HepG2 (cell line): Measurements from ENCODE around the gene RARG. TPM values are rescaled to one million over a fixed set of nuclear protein-coding genes. Genes with fewer than 3 reads are reported as not detected.

ENCODE experiments used
- DR1 ChIP-seq: sonication (generic); formaldehyde crosslinking; IDR thresholded peaks from 2 replicates; pipeline ENCODE4 v1.8.0; 2021; ENCODE audit warnings: mild to moderate bottlenecking, missing genetic modification reagents, inconsistent platforms
- HMGXB4 ChIP-seq, 2 experiments: sonication (generic) in 1 of 2; formaldehyde crosslinking in 1 of 2; IDR thresholded peaks; 2 replicates each; pipeline versions ENCODE4 v1.4.0 to v1.6.1; 2018 to 2020; ENCODE audit warnings: missing genetic modification reagents in 2 of 2, borderline replicate concordance in 1 of 2, low read depth in 1 of 2, mild to moderate bottlenecking in 1 of 2, missing biosample characterization in 1 of 2
- KDM5B ChIP-seq: sonication (generic); formaldehyde crosslinking; IDR thresholded peaks from 2 replicates; pipeline ENCODE4 v1.4.0; 2020; ENCODE audit warnings: missing genetic modification reagents, mild to moderate bottlenecking, borderline replicate concordance
- KLF9 ChIP-seq: IDR thresholded peaks from 2 replicates; pipeline ENCODE4 v1.6.1; 2016; ENCODE audit warnings: low read depth
- PAXIP1 ChIP-seq: sonication (generic); formaldehyde crosslinking; conservative IDR thresholded peaks from 2 replicates; pipeline ENCODE4 v1.4.0; 2020; ENCODE audit warnings: mild to moderate bottlenecking, missing genetic modification reagents, moderate library complexity
- PCBP1 ChIP-seq: fragments of 200-400 bp; formaldehyde crosslinking; IDR thresholded peaks from 2 replicates; pipeline ENCODE4 v1.6.1; 2017; ENCODE audit warnings: mild to moderate bottlenecking, low read depth, low read length, borderline replicate concordance
- SAP130 ChIP-seq: IDR thresholded peaks from 2 replicates; pipeline ENCODE4 v1.6.1; 2016; ENCODE audit warnings: low read depth
- TEAD2 ChIP-seq: sonication (generic); formaldehyde crosslinking; IDR thresholded peaks from 2 replicates; pipeline ENCODE4 v1.9.0; 2021; ENCODE audit warnings: missing genetic modification reagents
- THAP8 ChIP-seq: sonication (generic); formaldehyde crosslinking; IDR thresholded peaks from 2 replicates; pipeline ENCODE4 v1.5.1; 2020; ENCODE audit warnings: missing genetic modification reagents, mild to moderate bottlenecking, borderline replicate concordance
- ZFP62 ChIP-seq: sonication (generic); formaldehyde crosslinking; IDR thresholded peaks from 2 replicates; pipeline ENCODE4 v1.4.0; 2020; ENCODE audit warnings: missing genetic modification reagents
- ZNF577 ChIP-seq: sonication (generic); formaldehyde crosslinking; IDR thresholded peaks from 2 replicates; pipeline ENCODE4 v1.4.0; 2020; ENCODE audit warnings: mild to moderate bottlenecking, low read depth, missing genetic modification reagents, borderline replicate concordance
- ZNF772 ChIP-seq: sonication (generic); formaldehyde crosslinking; IDR thresholded peaks from 2 replicates; pipeline ENCODE4 v1.5.0; 2020; ENCODE audit warnings: mild to moderate bottlenecking, missing genetic modification reagents
- ZNF83 ChIP-seq: sonication (generic); formaldehyde crosslinking; IDR thresholded peaks from 2 replicates; pipeline ENCODE4 v1.4.0; 2020; ENCODE audit warnings: missing genetic modification reagents, mild to moderate bottlenecking, borderline replicate concordance
- ZSCAN31 ChIP-seq: sonication (generic); formaldehyde crosslinking; IDR thresholded peaks from 2 replicates; pipeline ENCODE4 v1.5.0; 2020; ENCODE audit warnings: low read depth, mild to moderate bottlenecking, missing genetic modification reagents
- polyA plus RNA-seq, 8 experiments: library from polyadenylated mRNA; depleted of rRNA in 3 of 8; stranded (reverse) in 7 of 8; unstranded in 1 of 8; fragments of >200 nt; fragmentation: Illumina TruSeq in 4 of 8; extraction: Trizol in 4 of 8; gene quantifications; 2 replicates each; pipeline versions ENCODE4 v1.2.1 to v1.2.3, GENCODE V29; 2011 to 2016; ENCODE audit warnings: low read depth in 4 of 8, missing spikeins in 1 of 8, mixed read lengths in 1 of 8; ENCODE audit not compliant: insufficient read depth in 1 of 8
- total RNA-seq, 5 experiments: library from RNA; depleted of rRNA; stranded (reverse); fragments of >200 nt; fragmentation: Illumina TruSeq; extraction: Trizol; gene quantifications; 2 replicates each; pipeline ENCODE4 v1.2.3, GENCODE V29; 2016; ENCODE audit warnings: low read depth in 1 of 5
- TF ChIP-seq, protein P1 (sequence below): IDR thresholded peaks from 2 replicates; pipeline ENCODE4 v1.6.1; 2016; ENCODE audit warnings: low read depth, missing genetic modification reagents, missing compliant biosample characterization
- TF ChIP-seq, protein P2 (sequence below): sonication (generic); formaldehyde crosslinking; IDR thresholded peaks from 2 replicates; pipeline ENCODE4 v1.4.0; 2020; ENCODE audit warnings: missing genetic modification reagents

RARG gene
- total and polyA plus RNA-seq, 2 of the 13 experiments (the other 11 are each of a cell fraction or from before 2014, with no cell fraction given): 0.77 to 1.5 TPM

DNA sequence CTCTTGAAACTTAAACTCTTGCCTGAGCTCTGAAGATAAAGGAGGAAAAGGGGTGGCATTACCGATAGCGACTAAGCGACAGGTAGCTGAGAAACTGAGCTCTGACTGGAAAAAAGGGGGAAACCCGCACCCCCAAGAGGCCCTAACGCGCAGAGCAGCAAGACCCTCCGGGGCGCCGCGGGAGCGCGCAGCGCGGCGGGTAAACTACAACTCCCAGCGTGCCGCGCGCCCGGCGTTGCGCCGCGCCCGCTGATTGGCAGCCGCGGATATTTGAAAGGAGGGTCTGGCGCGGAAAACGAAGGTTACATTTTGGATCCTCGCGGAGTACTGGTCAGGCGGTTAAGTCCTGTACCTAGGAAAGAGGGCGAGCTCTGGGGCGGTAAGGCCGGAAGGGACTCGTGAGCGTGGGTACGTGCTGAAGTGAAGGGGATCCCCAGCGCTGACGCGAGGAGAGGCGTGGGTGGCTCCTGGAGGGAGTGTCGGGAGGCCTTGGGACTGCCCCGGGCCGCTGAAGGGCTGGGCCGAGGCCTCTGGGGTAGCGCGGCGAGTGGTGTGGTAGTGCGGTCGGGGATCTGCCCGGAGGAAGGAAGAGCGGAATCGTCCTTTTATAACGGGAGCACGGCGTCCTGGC lies 36.1 kb upstream of the RARG start, which contains the start of gene ESPL1 (continued):
- TF ChIP-seq TEAD2 (CRISPR knock-in tag): no peak
- no peak for TF ChIP-seq ZNF83
- TF ChIP-seq, protein P1, sequence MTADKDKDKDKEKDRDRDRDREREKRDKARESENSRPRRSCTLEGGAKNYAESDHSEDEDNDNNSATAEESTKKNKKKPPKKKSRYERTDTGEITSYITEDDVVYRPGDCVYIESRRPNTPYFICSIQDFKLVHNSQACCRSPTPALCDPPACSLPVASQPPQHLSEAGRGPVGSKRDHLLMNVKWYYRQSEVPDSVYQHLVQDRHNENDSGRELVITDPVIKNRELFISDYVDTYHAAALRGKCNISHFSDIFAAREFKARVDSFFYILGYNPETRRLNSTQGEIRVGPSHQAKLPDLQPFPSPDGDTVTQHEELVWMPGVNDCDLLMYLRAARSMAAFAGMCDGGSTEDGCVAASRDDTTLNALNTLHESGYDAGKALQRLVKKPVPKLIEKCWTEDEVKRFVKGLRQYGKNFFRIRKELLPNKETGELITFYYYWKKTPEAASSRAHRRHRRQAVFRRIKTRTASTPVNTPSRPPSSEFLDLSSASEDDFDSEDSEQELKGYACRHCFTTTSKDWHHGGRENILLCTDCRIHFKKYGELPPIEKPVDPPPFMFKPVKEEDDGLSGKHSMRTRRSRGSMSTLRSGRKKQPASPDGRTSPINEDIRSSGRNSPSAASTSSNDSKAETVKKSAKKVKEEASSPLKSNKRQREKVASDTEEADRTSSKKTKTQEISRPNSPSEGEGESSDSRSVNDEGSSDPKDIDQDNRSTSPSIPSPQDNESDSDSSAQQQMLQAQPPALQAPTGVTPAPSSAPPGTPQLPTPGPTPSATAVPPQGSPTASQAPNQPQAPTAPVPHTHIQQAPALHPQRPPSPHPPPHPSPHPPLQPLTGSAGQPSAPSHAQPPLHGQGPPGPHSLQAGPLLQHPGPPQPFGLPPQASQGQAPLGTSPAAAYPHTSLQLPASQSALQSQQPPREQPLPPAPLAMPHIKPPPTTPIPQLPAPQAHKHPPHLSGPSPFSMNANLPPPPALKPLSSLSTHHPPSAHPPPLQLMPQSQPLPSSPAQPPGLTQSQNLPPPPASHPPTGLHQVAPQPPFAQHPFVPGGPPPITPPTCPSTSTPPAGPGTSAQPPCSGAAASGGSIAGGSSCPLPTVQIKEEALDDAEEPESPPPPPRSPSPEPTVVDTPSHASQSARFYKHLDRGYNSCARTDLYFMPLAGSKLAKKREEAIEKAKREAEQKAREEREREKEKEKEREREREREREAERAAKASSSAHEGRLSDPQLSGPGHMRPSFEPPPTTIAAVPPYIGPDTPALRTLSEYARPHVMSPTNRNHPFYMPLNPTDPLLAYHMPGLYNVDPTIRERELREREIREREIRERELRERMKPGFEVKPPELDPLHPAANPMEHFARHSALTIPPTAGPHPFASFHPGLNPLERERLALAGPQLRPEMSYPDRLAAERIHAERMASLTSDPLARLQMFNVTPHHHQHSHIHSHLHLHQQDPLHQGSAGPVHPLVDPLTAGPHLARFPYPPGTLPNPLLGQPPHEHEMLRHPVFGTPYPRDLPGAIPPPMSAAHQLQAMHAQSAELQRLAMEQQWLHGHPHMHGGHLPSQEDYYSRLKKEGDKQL (CRISPR knock-in tag): 0 out of 2 replicates have a peak, but pooled peaks have one; percentile 16
- TF ChIP-seq THAP8 (CRISPR knock-in tag): peak; percentile 29; the same call in 1 of the 2 replicates
- TF ChIP-seq KLF9 (CRISPR knock-in tag): no peak; the same call in 1 of the 2 replicates
- TF ChIP-seq PCBP1: no peak
- peak; percentile 74 to 80; a peak in 3 of 4 replicates for TF ChIP-seq HMGXB4 (CRISPR knock-in tag; IDR thresholded peaks at IDR 0.05; ENCODE audit: borderline replicate concordance in 1 of 2, low read depth in 1 of 2)
- TF ChIP-seq, protein P2, sequence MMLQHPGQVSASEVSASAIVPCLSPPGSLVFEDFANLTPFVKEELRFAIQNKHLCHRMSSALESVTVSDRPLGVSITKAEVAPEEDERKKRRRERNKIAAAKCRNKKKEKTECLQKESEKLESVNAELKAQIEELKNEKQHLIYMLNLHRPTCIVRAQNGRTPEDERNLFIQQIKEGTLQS (CRISPR knock-in tag): peak; percentile 43; the same call in 1 of the 2 replicates
- TF ChIP-seq ZSCAN31: peak; percentile 28; the same call in 1 of the 2 replicates
- peak; percentile 64; the same call in 1 of the 2 replicates for TF ChIP-seq KDM5B
- no peak for TF ChIP-seq ZNF772
- 0 out of 2 replicates have a peak, but pooled peaks have one; percentile 22 for TF ChIP-seq DR1 (CRISPR knock-in tag)
- TF ChIP-seq SAP130 (CRISPR knock-in tag): peak; percentile 87
- TF ChIP-seq ZFP62 (CRISPR knock-in tag): no peak
- 0 out of 2 replicates have a peak, but pooled peaks have one; percentile 32 for TF ChIP-seq PAXIP1 (CRISPR knock-in tag)
- TF ChIP-seq ZNF577 (CRISPR knock-in tag): no peak
